A549 (cell line): ENCODE results near the gene KLHL2.

Experiments used
- CTCF ChIP-seq: fragments of >200 bp; sonication (Bioruptor Twin); formaldehyde crosslinking; IDR thresholded peaks from 3 replicates; pipeline ENCODE4 v1.5.1; 2016
- EHF ChIP-seq: fragments of 250-450 bp; sonication (Bioruptor Pico); IDR thresholded peaks from 2 replicates; pipeline ENCODE4 v1.5.0; 2020; ENCODE audit warnings: mild to moderate bottlenecking
- NFE2L2 ChIP-seq: fragments of 150-350 bp; conservative IDR thresholded peaks from 2 replicates; pipeline ENCODE4 v1.6.1; 2014; ENCODE audit warnings: low read length
- POLR2A ChIP-seq: IDR thresholded peaks from 2 replicates; pipeline ENCODE4 v1.6.1; 2012; ENCODE audit warnings: mild to moderate bottlenecking, low read length

DNA sequence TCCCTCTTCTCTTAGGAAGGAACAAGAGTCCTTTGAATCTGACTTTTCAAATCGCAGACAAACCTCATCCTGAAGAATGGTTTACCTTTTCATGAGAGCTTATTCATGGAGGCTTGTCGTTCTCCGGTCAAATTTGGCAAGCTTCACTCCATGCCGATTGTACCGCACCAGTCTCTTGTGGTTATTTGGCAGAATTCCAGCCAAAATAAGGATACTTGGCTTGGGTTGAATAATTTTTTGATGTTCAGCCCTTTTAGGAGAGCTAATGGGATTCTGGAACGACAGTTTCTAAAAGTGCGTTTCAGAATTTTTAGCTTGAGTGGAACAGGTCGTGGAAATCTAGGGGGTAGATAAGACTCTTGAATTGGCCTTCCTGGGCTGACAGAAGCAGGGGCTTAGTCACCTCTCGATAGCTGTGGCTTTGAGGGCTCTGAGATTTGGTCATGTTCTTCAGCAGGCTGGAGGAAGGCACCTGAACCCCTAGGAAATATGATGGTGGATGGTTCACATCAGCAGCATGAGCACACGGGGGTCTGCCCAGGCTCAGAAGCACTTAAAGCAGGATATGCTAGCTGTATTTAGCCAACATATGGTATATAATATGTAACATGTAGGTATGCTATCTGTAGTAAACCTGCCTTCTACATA, 1.5 kb downstream of the KLHL2 start:
- TF ChIP-seq POLR2A (no peak), CTCF (no peak), NFE2L2 (no peak), EHF (CRISPR knock-in tag) (no peak)
